OCI-LY7 (cell line): ENCODE measurements around the gene TNIK.

ENCODE experiments used
- EZH2phosphoT487 ChIP-seq: fragments of 200-600 bp; sonication (generic); IDR thresholded peaks from 2 replicates; pipeline ENCODE4 v1.6.1; 2018; ENCODE audit warnings: low read depth, borderline replicate concordance, mild to moderate bottlenecking, mixed run types, antibody characterized with exemption, low read length, moderate library complexity, mixed read lengths
- TF ChIP-seq, protein P1 (sequence below): fragments of 200-600 bp; sonication (generic); conservative IDR thresholded peaks from 2 replicates; pipeline ENCODE4 v1.5.1; 2014; ENCODE audit warnings: mild to moderate bottlenecking, antibody characterized with exemption, low read length, moderate library complexity, mixed read lengths

DNA sequence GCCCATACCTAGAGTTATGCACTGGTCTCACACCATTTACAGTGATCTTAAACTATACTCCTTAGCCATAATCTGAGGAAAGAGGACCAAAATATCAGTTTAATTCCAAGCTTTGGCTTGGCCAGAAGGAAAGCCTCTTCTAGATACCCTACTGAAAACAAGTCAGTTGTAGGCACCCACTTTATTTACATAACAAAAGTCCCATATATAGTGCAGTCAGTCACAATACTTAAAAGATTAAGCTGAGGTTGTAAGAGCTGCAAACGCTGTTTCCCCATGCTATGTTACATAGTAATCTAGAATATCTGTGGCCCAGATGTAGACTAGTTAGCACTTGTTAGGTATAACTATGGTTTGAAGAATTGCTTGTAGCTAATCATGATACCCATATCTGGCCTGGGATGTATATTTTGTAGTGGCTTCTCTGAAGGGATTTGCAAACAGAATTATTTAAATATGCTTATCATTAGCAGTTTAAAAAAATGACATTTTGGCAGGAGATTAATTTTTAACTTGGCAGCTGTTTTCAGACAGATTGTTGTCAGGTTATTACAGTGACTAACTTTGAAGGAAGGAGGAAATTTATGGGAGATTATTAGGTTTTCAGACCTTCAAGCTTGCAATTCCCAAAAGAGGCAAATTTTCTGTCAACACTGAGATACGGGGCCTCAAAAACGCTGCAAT, 273.2 kb downstream of the TNIK start:
- TF ChIP-seq, protein P1, sequence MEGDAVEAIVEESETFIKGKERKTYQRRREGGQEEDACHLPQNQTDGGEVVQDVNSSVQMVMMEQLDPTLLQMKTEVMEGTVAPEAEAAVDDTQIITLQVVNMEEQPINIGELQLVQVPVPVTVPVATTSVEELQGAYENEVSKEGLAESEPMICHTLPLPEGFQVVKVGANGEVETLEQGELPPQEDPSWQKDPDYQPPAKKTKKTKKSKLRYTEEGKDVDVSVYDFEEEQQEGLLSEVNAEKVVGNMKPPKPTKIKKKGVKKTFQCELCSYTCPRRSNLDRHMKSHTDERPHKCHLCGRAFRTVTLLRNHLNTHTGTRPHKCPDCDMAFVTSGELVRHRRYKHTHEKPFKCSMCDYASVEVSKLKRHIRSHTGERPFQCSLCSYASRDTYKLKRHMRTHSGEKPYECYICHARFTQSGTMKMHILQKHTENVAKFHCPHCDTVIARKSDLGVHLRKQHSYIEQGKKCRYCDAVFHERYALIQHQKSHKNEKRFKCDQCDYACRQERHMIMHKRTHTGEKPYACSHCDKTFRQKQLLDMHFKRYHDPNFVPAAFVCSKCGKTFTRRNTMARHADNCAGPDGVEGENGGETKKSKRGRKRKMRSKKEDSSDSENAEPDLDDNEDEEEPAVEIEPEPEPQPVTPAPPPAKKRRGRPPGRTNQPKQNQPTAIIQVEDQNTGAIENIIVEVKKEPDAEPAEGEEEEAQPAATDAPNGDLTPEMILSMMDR, result no peak
- no peak for TF ChIP-seq EZH2phosphoT487
